Hippocampal formation (tissue), 2 donors: ENCODE results near the gene PSAP.
A peak's percentile ranks its signal among the peaks of the same experiment; 100 is the strongest.
"Not testable (repeated sequence)": the region's sequence is repeated elsewhere in the genome, so short reads cannot be mapped to it uniquely, and the experiment has no call there.

Experiments used
- DNase-seq, 2 donors: peaks; one replicate each; lab custom pipeline; 2025; lab: John Stamatoyannopoulos, UW

PSAP gene

DNA sequence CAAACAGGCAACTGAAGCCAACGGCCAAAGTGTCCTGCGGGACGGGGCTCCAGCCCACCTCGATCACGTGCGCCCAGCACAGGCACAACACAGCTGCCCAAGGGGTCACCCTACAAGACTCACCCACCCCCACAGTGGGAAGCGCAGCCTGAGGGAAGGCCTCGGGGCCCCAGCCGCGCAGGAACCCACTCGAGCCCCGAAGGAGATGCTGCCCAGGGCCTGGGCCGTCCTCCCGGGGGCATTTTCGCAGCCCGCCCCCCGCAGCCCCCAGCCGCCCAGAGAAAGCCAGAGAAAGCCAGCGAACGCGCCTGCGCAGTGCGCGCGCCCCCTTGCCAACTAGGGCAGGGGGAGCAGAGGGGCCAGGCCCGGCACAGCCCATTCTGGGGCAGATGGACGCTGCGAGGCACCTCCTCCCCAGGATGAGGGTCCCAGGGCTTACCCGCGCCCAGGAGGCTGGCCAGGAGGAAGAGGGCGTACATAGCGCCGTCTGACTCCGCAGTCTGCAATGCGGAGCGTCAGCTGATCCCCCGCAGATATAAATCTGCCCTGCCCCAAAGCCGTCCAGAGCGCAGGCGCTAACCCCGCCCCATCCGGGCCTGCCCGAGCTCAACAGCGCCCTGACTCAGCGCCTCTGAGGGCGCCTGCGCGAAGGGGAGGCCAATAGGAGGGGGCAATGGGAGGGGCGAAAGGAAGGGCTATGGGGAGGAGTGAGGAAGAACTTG, at the start of gene PSAP:
TSS of gene PSAP (minus strand) at position 509 of the 722 bp plus-strand sequence. CDS start at position 479, 30 bp downstream.
- peak; percentile 92 to 95 for DNase-seq

DNA sequence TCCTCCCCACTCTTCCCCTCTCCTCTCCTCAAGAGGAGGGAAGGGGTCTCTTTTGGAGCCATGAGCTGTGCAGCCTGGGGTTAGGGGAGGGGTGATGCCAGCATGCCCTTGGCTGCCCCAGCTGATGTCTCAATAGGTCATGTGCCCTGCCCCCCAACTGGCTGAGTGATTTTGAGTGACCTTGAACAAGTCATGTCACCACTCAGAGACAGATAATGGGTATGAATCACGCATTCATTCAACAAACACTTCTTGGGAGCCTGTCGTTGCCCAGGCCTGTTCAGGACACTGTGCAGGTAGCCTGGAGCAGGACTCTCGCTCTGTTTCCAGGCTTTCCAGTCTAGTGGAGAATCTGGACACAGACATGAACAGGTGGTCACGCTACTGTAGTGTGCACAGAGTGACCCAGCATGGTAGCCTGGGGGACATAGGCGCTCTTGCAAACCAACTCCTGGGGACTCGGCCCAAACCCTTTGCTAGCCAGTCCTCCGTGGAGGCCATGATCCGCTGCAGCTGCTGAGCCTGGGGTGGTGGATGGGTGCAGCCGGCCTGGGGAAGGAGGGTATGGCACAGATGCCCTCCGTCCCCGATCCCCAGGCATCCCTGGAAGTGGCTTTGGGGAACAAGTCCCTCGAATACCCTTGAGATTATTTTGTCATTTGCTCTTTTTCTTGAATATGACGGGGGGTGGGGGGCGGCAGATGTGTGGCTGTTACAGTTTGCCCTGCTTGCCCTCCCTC, 49.6 kb upstream of the PSAP start:
- DNase-seq, result no peak

DNA sequence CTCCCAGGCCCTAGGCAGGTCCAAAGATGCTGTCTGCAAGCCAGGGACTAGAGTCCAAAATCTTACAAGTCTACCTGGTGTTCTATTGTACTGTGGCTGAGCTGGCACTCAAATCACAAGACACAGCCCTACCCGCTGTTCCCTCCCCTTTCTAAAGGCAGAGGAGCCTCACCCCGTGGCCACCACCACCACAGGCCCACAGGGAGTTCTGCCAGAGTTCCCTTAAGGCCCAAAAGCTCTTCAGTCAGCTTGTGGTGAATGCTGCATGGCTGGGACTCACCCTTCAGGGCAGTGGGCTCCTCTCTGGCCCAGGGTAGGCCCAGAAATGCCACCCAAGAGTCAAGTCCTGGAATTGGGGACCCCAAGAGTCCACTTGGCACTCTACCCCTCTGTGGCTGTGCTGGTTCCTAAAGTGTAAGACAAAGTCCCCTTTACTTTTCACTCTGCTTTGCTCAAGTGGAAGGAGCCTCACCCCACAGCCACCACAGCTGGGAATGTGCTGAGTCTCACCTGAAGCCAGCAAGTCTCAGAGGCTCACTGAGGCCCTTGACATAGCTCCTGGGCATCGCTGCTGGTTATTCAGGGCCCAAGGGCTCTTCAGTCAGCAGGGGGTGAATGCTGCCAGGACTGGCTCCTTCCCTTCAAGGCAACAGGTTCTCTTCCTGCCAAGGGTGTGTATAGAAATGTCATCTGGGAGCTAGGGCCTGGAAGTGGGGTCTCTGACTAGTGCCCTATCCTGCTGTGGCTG, 48.8 kb upstream of the PSAP start:
- no peak for DNase-seq

DNA sequence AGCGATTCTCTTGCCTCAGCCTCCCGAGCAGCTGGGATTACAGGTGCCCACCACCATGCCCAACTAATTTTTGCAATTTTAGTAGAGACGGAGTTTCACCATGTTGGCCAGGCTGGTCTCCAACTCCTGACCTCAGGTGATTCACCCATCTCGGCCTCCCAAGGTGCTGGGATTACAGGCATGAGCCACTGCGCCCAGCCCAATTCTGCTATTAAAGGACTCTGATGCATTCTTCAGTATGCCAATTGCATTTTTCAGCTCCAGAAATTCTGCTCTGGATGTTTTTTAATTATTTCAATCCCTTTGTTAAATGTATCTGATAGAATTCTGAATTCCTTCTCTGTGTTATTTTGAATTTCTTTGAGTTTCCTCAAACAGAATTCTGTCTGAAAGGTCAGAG, 47.3 kb upstream of the PSAP start:
- DNase-seq, result not testable (repeated sequence)

DNA sequence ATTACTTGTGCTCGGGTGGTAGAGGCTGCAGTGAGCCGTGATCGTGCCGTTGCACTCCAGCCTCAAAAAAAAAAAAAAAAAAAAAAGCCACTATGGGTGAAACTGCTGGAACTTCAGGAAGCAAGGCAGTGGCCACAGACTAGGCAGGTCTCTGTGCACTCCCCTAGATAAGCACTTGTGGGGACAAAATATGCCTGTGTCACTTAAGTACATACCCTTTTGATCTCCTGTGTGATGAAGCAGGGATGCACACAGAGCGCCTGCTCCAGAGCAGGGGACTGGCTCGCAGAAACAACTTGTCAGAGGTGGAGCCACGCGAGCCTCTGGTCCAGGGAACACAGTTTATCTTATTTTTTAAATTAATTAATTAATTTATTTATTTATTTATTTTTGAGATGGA, 42.9 kb upstream of the PSAP start:
- no peak for DNase-seq

DNA sequence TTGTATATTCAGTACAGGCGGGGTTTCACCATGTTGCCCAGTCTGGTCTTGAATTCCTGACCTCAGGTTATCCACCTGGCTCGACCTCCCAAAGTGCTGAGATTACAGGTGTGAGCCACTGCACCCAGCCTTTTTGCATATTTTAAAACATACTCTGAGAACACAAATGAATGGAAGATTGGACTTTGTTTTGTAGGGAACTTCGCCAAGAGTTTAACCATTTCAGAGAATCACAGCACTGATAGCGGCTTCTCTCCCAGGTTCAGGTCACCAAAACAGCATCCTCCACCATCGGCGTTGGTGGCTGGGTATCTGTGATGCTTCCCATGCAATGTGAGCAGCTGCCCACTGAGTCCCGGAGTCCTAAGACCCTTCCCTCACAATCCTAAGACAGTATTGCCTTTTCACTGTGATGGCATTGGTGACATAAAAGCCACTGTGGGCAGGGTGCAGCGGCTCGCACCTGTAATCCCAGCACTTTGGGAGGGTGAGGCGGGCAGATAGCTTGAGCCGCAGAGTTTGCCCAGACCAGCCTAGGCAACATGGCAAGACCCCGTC, 42.3 kb upstream of the PSAP start:
- no peak for DNase-seq

DNA sequence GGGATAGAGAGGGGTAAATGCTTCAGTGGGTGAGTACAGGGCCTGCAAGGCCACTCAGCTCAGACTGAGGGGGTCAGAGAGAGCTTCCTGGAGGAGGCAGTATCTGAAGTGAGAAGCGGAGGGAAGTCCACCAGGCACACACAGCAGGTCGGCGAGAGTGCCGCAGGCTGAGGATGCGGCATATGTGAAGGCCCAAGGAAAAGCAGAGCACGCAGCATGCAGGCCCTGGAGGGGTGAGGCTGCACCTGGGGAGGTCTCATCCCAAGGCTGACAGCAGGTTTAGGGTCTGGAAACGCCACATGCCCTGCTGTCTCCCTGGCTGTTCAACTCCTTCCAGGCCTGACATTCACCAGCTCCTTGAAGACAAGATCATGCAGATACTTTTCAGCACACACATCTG, 40.4 kb upstream of the PSAP start:
- DNase-seq, result no peak

DNA sequence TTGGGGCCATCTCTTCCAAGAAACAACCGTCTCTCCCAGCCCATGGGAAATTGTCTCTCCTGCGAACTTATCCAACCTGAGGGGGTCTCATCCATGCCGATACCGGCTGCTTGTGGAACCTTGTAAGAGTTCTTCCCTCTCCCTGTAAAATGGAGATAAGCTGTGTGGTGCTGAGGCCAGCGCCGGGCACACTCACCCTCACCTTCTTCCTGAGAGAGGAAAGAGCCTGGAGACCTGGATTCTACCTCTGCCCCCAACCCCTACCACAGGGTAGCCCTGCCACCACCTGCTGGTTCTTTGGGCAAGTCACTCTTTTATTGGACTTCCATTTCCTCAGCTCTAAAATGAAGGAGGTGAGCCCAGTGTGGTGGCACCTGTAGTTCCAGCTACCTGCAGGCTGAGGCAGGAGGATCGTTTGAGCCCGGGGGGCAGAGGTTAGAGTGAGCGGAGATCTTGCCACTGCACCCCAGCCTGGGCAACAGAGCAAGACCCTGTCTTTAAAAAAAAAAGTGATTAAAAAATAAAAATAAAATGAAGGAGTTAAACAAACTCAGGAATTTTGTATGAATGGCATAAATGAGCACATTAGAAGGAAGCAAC, 38.4 kb upstream of the PSAP start:
- DNase-seq, result no peak

DNA sequence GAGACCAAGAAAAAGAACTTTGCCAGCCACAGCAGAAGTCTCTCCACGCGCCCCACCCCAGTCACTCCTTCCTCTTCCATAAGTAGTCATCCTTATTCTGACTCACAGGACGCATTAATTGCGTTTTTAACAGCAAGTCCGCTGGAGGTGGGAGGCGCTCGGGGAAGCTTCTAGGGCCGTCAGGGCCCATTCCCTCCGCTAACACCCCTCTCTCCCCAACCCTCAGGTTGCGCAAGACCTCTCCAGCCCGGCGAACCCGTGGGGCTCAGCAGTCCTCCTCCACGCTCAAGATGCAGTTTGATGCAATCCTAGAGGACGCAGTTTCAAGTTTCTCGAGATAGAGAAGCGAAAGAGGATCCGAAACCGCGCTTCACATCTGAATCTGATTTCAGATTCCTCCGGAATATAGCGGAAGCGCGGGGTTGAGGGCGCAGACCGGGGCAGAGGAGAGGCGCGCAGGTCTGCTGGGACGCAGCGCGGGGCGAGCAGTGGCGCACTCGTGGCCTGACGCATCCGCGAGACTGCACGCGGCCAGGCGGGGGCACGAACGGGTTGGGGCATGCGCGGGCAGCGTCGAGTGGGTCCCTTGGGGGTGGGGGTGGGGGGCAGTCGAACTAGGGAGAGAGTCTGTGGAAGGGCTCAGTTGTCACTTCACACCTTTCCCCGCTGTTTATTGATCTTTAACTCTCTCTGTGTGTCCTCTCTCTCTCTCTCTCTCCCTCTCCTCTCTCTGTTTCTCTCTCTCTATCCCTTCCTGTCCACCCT, 37.8 kb upstream of the PSAP start:
- peak; percentile 56 to 81 for DNase-seq

DNA sequence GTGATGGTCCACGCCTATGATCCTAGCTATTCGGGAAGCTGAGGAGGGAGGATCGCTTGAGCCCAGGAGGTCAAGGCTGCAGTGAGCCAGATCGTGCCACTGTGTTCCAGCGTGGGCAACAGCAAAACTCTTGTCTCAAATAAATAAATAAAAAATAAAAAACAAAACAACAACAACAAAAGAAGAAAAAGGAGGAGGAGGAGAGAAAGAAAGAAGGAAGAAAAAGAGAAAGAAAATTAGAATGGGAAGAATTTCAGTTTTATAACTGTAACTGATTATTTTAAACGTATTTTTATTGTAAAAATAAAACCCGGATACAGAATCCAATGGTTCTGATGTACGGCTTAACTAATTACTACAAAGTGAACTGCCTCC, 37.2 kb upstream of the PSAP start:
- no peak for DNase-seq

DNA sequence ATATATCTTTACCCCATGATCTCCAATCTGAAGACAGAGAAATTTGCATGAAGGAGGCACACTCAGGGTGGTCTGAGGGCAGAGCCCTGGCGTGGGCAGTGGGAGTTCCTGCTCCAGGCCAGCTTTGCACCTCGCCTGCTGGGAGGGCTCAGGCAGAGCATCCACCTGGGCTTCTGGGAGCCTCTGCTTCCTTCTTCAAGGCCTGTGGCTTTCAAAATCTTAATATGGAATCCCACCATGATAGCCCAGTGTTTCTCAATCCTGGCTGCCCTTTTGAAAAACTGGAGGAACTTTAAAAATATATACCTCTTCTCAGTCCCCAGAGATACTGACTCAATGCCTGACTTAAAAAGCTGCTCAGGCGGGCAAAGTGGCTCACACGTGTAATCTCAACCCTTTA, 36.7 kb upstream of the PSAP start:
- DNase-seq, result no peak

DNA sequence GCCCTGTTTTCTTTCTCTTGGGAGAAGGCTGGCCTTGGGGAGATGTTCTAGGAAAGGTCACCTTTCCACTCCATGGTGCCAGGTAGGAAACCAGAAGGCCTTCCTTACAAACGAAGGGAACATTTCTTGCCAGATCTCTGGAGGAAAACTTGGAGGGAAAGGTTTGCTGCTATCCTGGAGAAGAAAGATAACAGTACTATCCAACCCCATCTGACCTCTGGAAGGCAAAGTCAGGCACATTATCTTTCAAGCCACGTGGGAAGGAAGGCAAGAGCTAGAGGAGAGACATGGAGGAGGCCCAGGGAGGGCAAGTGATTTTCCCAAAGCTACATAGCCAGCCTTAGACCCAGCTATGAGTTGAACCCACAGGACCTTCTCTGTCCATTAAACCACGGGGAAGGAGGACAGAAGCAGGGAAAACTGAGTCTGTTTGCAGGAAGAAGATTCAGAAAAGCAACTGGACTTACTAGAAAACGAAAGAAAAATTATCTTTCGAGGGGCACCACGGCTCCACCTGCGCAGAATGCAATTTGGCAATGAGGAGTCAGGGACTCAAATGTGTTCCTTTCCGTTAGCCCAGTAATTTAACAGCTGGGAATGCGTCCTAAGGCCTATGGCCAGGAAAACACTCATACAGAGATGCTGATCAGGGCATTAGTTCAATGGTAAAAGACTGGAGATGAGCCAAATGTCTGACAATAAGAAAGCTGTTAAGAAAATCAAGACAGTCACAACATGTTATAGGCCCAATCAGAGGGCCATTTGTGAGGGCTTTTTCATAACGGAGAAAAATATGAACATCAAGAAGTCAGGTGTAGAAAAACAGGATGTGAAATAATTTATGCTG, 32.0 kb upstream of the PSAP start:
- DNase-seq, result no peak

DNA sequence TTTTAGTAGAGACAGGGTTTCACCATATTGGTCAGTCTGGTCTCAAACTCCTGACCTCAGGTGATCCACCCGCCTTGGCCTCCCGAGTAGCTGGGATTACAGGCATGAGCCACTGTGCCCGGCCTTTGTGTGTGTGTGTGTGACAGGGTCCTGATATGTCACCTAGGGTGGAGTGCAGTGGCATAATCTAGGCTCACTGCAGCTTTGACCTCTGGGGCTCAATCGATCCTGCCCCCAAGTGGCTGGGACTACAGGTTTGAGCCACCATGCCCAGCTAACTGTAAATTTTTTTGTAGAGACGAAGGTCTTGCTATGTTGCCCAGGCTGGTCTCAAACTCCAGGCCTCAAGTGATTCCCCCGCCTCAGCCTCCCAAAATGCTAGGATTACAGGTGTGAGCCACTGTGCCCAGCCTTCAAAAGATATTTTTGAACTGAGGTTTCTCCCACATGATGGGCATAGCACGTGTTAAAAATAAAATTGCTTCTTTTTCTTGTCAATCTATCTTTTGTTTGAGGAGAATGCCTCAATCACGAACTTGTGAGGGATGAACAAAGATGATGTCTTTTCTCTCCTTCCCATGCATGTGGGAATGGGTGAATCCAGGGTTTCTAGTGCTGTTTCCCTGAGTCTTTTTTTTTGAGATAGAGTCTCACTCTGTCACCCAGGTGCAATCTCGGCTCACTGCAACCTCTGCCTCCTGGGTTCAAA, 30.8 kb upstream of the PSAP start:
- no peak for DNase-seq

DNA sequence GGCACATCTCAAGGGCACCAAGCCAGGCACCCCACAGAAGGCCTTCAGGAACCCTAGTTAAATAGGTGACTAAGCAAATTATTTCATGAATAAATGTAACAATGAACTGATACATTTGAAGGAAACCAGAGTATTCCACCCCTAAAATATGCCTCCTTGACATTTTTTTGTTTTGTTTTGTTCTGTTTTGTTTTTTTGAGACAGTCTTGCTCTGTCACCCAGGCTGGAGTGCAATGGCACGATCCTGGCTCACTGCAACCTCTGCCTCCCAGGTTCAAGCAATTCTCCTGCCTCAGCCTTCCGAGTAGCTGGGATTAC, 30.2 kb upstream of the PSAP start:
- not testable (repeated sequence) for DNase-seq

DNA sequence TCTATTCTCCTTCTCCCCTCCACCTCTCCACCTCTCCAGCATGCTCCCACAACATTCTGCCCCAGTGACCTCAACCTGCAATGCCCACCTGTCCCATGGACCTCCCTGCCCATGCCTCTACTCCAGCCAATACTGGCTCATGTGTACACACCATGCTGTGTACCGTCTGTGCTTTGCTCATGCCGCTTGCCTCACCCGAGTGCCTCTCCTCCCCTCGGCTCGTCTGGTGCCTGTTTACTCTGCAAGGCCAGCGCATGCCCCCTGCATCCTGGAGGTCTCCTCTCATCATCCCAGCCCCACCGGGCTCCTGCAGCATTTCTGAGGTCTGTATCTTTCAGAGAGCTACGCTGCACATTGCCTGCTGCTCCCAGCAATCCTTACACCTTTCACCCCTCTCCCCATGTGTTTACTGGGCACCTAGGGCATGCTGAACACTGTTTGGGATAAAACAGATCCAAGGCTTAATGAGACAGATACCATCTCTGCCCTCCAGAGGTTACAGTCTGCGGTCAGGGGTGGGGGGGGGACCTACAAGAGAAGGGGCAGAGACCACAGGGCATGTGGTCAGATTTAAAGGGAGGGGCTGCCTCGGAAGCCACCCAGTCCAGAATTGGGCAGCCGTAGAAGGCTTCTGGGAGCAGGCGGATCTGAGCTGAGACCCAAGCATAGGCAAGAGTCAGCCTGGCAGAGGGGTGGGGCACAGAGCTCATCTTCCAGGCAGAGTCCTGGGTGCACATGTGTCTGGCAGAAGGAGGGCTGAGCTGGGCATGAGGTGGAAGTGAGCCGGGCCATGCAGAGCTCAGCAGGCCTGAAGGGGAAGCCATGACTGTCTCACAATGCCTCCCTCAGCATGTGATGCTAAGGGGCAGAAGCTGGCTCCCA, 29.6 kb upstream of the PSAP start:
- DNase-seq, result peak in 1 of 2 donors; percentile 41

DNA sequence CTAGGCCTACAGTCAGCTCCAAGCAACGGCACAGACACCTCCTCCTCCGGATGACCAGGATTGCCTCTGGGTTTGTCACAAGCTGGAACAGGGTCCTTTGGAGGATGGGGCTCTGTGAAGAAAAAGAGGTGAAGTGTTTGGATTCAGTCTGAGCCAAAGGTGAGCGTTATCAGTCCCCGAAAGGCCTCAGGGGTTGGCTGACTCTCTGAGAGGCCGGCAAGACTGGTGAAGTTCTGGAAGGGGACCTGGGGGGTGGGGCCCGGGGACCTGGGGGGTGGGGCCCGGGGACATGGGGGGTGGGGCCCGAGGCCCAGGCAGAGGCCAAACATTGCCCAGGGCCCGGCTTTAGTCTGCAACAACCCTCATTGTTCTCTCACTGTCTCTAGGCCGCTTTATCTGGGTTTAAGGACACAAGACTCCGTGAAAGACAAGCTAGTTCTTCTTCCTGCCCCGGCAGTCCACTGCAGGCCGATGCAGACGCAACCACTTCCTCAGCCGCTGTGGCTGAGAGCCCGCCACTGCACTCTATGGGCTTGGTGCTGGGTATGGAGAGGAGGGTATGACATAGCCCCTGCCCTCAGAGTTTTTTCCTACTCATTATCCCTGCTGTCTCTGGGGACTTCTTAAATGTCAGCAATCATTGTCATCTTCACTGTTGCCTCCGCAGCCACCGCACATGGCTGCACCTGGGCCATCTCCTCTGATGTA, 27.4 kb upstream of the PSAP start:
- no peak for DNase-seq

DNA sequence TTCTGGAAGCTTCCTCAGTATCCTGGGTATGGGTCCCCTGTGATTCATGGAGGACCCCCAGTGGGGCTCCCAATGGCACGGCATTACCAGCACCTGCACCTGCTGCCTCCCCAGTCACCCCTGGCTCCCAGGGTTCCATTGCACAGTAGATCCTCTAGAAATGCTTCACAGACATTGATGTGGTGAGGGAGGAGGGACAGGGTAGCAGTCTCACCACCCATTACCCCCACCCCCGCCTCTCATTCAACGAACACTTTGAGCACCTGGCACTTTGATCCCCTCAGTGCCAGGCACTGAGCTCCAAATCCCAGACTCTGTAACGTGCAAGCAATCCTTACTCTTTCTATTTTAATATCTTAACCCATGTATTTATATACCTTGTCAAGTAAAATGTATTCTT, 26.8 kb upstream of the PSAP start:
- no peak for DNase-seq

DNA sequence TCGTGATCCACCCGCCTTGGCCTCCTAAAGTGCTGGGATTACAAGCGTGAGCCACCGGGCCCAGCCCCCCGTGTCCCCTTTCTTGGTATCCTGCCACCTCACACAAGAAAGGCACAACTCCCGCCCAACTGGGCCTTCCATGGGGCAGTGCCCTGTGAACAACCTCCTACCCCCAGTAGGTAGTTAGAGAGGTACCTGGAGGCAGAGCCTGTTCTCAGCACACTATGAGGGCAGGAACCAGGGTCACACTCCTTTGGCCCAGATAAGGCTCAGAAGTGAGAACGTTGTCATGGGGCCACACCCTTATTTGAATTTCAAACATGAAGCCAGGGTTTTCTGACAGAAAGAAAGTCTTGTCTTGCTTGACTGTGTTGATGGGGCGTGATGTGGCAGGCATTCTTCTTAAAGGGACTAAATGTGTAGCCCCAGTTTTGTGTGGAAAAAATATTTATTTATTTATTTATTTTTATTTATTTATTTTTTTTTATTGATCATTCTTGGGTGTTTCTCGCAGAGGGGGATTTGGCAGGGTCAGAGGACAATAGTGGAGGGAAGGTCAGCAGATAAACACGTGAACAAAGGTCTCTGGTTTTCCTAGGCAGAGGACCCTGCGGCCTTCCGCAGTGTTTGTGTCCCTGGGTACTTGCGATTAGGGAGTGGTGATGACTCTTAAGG, 23.8 kb upstream of the PSAP start:
- DNase-seq, result not testable (repeated sequence)
